A549 treated with dexamethasone at 1 μM for 4 hours (cell line): ENCODE data around the gene MTNR1A. TPM values are rescaled to one million over a fixed set of nuclear protein-coding genes. Genes with fewer than 3 reads are reported as not detected.

ENCODE experiments used
- total RNA-seq: library from RNA; stranded (reverse); fragments of 200-300 nt; extraction: Qiagen RNA extraction; gene quantifications from 5 replicates; pipeline ENCODE4 v1.2.3, GENCODE V29; 2022

The MTNR1A gene
- 0.38 to 0.88 TPM (median 0.58 TPM) in 5 replicates for total RNA-seq

DNA sequence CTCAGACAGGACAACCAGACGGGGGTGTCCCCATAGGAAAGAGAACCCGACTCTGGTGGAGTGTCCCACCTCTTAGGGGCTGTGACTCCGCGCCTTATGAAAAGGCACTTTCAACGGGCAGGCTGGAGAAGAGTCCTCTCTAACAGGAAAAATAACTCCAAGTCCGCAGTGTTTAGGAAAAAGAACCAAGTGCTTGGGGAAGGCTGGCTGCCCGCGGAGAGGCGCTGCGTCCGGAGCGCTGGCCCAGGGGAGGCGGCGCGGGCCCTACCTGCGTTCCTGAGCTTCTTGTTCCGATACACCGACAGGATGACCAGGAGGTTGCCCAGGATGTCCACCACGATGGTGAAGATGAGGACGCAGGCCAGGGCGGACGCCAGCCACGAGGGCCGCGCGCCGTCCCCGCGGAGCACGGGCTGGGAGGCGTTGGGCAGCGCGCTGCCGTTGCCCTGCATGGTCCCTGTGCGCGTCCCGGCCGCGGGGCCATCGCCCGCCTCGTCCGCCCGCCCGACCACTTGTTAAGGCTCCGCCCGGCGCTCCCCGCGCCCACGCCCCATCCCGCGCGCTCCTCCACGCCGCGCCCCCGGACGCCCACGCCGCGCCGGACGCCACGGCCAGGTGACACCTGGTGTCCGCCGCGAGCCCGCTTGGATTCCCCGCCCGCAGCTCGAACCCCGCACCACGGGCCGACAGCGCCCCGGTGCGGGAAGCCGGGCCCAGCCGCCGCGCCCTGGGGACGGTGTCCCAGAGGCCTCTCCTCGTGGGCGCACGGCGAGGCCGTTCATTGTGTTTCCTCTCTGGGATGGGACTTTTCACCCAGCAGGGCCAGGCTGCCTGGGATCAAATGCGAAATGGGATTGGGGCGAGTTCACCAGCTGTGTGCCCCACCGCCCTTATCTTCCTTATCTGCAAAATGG is at the start of gene MTNR1A:
MTNR1A (minus strand) TSS at position 654 of the 914 bp plus-strand sequence; CDS start at position 452, 202 bp downstream.

Other genes starting within 250 kb of the MTNR1A start
- gene FAT1, start 168.3 kb upstream of the MTNR1A start, total RNA-seq: 160 to 191 TPM (median 183 TPM) in 5 replicates